Measurements from ENCODE around the gene IDE. TPM values are rescaled to one million over a fixed set of nuclear protein-coding genes. Genes with fewer than 3 reads are reported as not detected.

The IDE gene
- total RNA-seq, 1 experiment from 2014 or later = 55.8 TPM

GRCh38 chr10:92480413-92480812, 93.5 kb downstream of the IDE start:
- no peak overlapping the region for H3K9ac ChIP-seq (ENCODE audit: low read length)
- H3K9me3 ChIP-seq (ENCODE audit: control insufficient read depth in 1 of 2, insufficient read depth in 1 of 2, low read depth in 1 of 2, low read length in 2 of 2) = no peaks in the 10 kb centered on the region
- no peak overlapping the region for H2AFZ ChIP-seq (ENCODE audit: low read depth, low read length, poor library complexity, severe bottlenecking)
- CTCF ChIA-PET = no interaction called here
- ATAC-seq (no peak), DNase-seq (ENCODE audit: low read depth, low spot score) (no peak)
- H3K4me1 ChIP-seq (ENCODE audit: control insufficient read depth in 1 of 2, insufficient read depth in 2 of 2, low read length in 2 of 2) = no peaks in the 10 kb centered on the region
- no peak overlapping the region for H3K27ac ChIP-seq (ENCODE audit: low read depth, low read length)
- TF ChIP-seq SIN3A (IDR thresholded peaks at IDR 0.05; ENCODE audit: low read depth) = no peak
- TF ChIP-seq ELF1 (IDR thresholded peaks at IDR 0.05; ENCODE audit: borderline replicate concordance, low read depth) = no peak
- TF ChIP-seq JUND (IDR thresholded peaks at IDR 0.05) = no peak
- no peak for TF ChIP-seq CEBPB (IDR thresholded peaks at IDR 0.05; ENCODE audit: low read depth)
- no peak for TF ChIP-seq EGR1 (IDR thresholded peaks at IDR 0.05; ENCODE audit: low read depth)
- no peak for TF ChIP-seq POLR2A (IDR thresholded peaks at IDR 0.05; ENCODE audit: borderline replicate concordance, extremely low read depth, insufficient read depth, insufficient read length)
- no peak for TF ChIP-seq EZH2 (IDR thresholded peaks at IDR 0.05)
- TF ChIP-seq SP1 (IDR thresholded peaks at IDR 0.05; ENCODE audit: low read depth) = no peak
- no peak for TF ChIP-seq FOSL1 (IDR thresholded peaks at IDR 0.05; ENCODE audit: low read depth)
- TF ChIP-seq ZFX (IDR thresholded peaks at IDR 0.05) = no peak
- no peak for TF ChIP-seq ZBTB33 (IDR thresholded peaks at IDR 0.05; ENCODE audit: extremely low read depth, insufficient replicate concordance, low read length)
- no peak for TF ChIP-seq YY1 (IDR thresholded peaks at IDR 0.05; ENCODE audit: extremely low read depth, insufficient replicate concordance, low read depth, low read length)
- TF ChIP-seq, protein P1, sequence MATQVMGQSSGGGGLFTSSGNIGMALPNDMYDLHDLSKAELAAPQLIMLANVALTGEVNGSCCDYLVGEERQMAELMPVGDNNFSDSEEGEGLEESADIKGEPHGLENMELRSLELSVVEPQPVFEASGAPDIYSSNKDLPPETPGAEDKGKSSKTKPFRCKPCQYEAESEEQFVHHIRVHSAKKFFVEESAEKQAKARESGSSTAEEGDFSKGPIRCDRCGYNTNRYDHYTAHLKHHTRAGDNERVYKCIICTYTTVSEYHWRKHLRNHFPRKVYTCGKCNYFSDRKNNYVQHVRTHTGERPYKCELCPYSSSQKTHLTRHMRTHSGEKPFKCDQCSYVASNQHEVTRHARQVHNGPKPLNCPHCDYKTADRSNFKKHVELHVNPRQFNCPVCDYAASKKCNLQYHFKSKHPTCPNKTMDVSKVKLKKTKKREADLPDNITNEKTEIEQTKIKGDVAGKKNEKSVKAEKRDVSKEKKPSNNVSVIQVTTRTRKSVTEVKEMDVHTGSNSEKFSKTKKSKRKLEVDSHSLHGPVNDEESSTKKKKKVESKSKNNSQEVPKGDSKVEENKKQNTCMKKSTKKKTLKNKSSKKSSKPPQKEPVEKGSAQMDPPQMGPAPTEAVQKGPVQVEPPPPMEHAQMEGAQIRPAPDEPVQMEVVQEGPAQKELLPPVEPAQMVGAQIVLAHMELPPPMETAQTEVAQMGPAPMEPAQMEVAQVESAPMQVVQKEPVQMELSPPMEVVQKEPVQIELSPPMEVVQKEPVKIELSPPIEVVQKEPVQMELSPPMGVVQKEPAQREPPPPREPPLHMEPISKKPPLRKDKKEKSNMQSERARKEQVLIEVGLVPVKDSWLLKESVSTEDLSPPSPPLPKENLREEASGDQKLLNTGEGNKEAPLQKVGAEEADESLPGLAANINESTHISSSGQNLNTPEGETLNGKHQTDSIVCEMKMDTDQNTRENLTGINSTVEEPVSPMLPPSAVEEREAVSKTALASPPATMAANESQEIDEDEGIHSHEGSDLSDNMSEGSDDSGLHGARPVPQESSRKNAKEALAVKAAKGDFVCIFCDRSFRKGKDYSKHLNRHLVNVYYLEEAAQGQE (IDR thresholded peaks at IDR 0.05; ENCODE audit: low read depth) = no peak
- TF ChIP-seq, protein P2, sequence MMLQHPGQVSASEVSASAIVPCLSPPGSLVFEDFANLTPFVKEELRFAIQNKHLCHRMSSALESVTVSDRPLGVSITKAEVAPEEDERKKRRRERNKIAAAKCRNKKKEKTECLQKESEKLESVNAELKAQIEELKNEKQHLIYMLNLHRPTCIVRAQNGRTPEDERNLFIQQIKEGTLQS (IDR thresholded peaks at IDR 0.05) = no peak
- H3K36me3 ChIP-seq (ENCODE audit: control insufficient read depth in 1 of 2, insufficient read depth in 2 of 2, low read length in 2 of 2) = peaks cover 5 to 22% of the 10 kb centered on the region in 2 experiments; a peak in 2 of 4 replicates
- H3K79me2 ChIP-seq (ENCODE audit: insufficient read depth, low read length) = no peaks in the 10 kb centered on the region
- H3K4me2 ChIP-seq (ENCODE audit: low read length) = no peak overlapping the region
- POLR2A ChIA-PET = no interaction called here
- H3K9me2 ChIP-seq (ENCODE audit: insufficient read depth) = no peaks in the 10 kb centered on the region
- BruUV-seq (replicated peaks) = no TSS peak
- H3K4me3 ChIP-seq (replicated peaks in 1 of 2; ENCODE audit: low read depth in 1 of 2, low read length in 2 of 2) = no peak overlapping the region
- H4K20me1 ChIP-seq (ENCODE audit: insufficient read depth) = no peaks in the 10 kb centered on the region
- intact Hi-C loops (cut with micrococcal nuclease) = no loop called here
- RAD21 ChIA-PET (ENCODE audit: low non-redundant PET in 1 of 2, low total read pairs in 2 of 2, uncharacterized antibody in 2 of 2, unreplicated experiment in 2 of 2) = no interaction called here
- H3K27me3 ChIP-seq (ENCODE audit: insufficient read depth, low read length) = no peaks in the 10 kb centered on the region
